SK-N-SH (cell line): ENCODE measurements around the gene ZNF136.

Experiments used
- PBX3 ChIP-seq: IDR thresholded peaks from 2 replicates; pipeline ENCODE4; 2012
- TF ChIP-seq, protein P1 (sequence below): fragments of 200-600 bp; sonication (generic); IDR thresholded peaks from 2 replicates; pipeline ENCODE4 v1.6.1; 2017; ENCODE audit warnings: antibody characterized with exemption, mild to moderate bottlenecking, moderate library complexity
- TF ChIP-seq, protein P2 (sequence below): IDR thresholded peaks from 2 replicates; pipeline ENCODE4 v1.6.1; 2012; ENCODE audit warnings: mild to moderate bottlenecking, low read depth, low read length, moderate library complexity

- TF ChIP-seq, protein P1, sequence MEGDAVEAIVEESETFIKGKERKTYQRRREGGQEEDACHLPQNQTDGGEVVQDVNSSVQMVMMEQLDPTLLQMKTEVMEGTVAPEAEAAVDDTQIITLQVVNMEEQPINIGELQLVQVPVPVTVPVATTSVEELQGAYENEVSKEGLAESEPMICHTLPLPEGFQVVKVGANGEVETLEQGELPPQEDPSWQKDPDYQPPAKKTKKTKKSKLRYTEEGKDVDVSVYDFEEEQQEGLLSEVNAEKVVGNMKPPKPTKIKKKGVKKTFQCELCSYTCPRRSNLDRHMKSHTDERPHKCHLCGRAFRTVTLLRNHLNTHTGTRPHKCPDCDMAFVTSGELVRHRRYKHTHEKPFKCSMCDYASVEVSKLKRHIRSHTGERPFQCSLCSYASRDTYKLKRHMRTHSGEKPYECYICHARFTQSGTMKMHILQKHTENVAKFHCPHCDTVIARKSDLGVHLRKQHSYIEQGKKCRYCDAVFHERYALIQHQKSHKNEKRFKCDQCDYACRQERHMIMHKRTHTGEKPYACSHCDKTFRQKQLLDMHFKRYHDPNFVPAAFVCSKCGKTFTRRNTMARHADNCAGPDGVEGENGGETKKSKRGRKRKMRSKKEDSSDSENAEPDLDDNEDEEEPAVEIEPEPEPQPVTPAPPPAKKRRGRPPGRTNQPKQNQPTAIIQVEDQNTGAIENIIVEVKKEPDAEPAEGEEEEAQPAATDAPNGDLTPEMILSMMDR = no peak
- TF ChIP-seq, protein P2, sequence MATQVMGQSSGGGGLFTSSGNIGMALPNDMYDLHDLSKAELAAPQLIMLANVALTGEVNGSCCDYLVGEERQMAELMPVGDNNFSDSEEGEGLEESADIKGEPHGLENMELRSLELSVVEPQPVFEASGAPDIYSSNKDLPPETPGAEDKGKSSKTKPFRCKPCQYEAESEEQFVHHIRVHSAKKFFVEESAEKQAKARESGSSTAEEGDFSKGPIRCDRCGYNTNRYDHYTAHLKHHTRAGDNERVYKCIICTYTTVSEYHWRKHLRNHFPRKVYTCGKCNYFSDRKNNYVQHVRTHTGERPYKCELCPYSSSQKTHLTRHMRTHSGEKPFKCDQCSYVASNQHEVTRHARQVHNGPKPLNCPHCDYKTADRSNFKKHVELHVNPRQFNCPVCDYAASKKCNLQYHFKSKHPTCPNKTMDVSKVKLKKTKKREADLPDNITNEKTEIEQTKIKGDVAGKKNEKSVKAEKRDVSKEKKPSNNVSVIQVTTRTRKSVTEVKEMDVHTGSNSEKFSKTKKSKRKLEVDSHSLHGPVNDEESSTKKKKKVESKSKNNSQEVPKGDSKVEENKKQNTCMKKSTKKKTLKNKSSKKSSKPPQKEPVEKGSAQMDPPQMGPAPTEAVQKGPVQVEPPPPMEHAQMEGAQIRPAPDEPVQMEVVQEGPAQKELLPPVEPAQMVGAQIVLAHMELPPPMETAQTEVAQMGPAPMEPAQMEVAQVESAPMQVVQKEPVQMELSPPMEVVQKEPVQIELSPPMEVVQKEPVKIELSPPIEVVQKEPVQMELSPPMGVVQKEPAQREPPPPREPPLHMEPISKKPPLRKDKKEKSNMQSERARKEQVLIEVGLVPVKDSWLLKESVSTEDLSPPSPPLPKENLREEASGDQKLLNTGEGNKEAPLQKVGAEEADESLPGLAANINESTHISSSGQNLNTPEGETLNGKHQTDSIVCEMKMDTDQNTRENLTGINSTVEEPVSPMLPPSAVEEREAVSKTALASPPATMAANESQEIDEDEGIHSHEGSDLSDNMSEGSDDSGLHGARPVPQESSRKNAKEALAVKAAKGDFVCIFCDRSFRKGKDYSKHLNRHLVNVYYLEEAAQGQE = no peak
- TF ChIP-seq PBX3 = no peak
Measured at GRCh38 chr19:12222980-12223630, 60.2 kb downstream of the ZNF136 start.
